Stimulated activated CD8-positive, alpha-beta memory T cell treated with anti-CD3 and anti-CD28 coated beads, Interleukin-7, amount 100 ng/mL, for 4 hours (primary cell): ENCODE measurements around the gene C1QTNF2.

Source experiments
- DNase-seq, 2 donors: peaks; one replicate each; pipeline ENCODE4 v3.0.0-alpha.2; 2020; ENCODE audit warnings: low read depth in 2 of 2

The C1QTNF2 gene

GRCh38 chr5:160303690-160304089 lies 66.7 kb downstream of the C1QTNF2 start:
- no peak for DNase-seq

- no peak for DNase-seq
Observed at GRCh38 chr5:160298189-160298588, 72.2 kb downstream of the C1QTNF2 start.

- no peak for DNase-seq
Observed at GRCh38 chr5:160297776-160298175, 72.7 kb downstream of the C1QTNF2 start.
